NCI-H1105 treated with DMSO at 0.1 percent for 48 hours (cell line): ENCODE data around the gene FBXO2.
A peak's percentile ranks its signal among the peaks of the same experiment; 100 is the strongest.
"Not testable (repeated sequence)": the region's sequence is repeated elsewhere in the genome, so short reads cannot be mapped to it uniquely, and the experiment has no call there.

ENCODE experiments used
- DNase-seq: peaks from one replicate; lab custom pipeline; 2025; lab: John Stamatoyannopoulos, UW

Gene FBXO2

DNA sequence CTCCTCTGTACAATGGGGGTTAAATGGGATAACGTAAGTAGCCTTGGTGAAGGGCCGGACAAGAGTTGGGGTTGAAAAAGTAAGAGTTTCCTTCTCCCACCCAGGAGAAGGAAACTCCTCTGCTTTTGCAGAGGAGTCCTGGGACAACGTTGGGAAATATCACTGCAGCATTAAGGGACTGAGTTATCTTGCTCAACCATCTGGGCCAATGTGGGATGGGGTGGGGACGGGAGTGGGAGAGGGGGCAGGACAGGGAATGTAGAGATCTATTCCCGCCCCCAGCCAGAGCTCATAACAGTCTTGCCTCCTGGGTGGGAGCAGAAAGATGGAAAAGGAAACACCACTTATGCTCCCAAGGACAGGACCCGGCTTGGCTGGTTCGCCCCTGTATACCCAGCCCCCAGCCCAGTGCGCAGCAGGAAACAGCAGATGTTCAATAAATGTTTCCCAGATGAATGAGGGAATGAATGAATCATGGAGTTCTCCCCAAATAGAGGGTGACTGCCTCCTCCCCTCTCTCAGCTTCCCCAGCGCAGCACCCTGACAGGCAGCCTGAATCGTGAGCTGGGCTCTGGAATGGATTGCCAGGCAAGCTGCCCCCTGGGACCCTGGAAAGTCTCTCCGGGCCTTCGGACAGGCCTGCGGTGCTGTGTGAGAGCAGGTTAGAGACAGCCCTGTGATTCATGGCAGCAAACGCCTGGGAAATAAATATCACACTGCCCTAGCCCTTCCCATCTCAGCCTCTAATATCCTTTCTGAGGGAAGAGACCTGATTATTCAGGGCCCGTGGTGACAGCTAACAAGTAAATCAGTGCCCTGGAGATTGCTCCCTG is 24.8 kb downstream of the FBXO2 start:
- no peak for DNase-seq

DNA sequence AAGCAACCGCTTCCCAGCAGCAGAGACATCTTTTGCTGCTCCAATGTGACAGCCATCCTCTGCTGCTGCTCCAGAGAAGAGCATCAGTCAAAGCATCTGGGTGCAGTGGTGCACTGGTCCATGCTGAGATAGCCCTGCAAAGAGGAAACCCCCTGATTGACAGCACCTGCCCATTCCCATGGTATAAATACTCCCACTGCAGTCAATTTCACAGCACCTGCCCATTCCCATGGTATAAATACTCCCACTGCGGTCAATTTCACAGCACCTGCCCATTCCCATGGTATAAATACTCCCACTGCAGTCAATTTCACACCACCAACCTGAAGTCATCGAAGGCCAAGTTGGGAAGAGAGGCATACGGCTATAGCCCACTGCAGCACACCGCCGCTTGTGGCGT is 25.5 kb downstream of the FBXO2 start:
- no peak for DNase-seq

DNA sequence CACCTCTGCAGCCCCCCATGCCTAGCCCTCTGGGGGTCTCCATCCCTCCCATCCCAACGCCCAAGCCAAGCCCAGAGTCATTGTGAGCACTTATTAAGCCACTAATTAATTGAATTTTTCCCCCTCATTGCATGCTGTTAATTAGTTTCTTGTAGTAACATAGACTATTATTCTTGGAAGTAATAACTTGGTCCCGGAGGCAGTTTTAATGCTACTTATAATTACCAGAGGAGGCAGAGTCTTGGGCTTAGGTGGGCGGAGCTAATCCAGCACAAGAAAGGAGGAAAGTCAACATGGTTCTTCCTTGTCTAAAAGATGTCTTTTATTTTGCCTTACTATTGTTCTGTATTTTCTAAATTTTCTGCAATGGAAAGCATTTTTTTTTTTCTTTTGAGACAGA is 27.7 kb downstream of the FBXO2 start:
- DNase-seq = no peak

DNA sequence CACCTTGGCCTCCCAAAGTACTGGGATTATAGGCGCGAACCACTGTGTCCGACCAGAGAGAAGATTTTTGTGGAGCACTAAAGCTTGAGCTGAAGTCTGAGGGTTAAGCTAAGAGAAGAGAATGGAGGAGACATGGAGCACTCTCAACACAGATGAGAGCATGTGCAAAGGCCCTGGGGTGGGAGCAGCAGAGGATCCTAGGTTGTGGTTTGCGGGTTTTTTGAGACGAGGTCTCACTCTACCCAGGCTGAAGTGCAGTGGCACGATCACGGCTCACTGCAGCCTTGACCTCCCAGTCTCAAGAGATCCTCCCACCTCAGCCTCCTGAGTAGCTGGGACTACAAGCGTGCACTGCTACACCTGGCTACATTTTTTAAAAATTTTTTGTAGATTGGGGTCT is 30.5 kb downstream of the FBXO2 start:
- DNase-seq = no peak

DNA sequence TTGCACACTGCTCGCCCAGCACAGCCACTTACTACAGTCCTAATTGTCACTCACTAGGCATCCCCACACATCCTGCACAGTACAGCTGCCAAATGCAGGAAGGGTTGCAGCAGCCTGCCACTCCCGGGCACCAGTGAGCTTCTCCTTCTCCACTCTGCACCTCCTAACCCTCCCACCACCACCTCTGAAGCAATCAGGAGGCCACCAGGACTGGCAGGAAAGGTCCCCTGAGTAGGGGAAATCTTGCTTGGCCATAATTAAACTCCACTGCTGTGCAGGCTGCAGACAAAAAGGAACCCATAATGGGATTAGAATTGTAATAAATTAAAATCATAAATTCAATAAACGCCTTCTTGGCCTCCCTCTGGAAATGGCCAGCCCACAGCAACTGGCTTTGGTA is 31.8 kb downstream of the FBXO2 start:
- DNase-seq = no peak

DNA sequence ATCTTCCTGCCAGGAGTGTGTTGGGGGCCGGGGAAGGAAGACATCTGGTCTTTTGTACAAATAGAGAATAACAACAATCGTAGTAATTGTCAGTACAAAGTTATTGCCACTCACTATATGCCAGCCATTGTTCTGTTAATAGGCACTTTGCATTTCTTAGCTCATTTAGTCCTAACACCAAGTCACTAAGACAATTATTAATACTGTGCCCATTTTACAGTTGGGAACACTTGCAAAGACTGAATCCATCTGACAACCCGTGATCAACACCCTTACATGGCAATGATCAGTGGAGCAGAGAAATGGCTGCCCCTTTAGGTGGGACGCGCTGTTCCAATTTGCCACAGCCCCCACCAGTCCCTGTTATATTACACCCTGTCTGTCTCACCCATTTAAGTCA is 33.3 kb downstream of the FBXO2 start:
- no peak for DNase-seq

DNA sequence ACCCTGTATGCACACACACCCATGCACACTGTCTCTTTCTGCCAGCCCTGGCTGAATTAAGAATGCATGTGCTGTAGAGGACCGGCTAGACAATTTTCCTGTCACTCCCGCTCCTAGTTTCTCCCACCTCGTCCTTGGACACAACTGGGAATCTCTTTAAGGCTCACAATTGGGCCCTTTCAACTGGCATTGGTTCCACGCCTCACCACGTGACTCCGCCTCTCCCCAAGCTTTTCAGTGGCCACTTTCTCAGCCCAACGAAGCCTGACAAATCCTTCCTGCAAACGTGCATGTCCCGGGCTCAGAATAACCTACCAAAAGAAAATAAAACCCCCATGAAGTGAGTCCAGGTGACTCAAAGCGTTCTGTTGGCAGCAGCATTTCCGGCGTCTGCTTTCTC is 33.8 kb downstream of the FBXO2 start:
- DNase-seq = no peak

DNA sequence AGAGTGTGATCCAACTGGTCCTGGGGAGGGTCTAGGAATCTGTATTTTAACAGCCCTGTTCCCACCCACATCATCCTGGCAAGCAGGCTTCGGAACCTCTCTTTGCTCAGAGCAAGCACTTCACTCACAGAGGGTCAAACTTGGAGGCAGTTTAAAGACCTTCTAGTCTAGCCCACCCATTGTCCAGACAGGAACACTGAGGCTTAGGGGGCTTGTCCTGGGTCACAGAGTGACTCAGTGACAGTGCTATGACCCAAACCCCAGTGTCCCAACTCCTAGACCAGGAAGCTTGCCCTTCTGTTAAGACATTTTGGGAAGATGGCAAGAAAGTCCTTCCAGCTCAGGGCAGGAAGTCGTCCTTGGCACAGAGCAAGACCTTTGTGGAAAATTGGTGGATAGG is 36.5 kb downstream of the FBXO2 start:
- no peak for DNase-seq

DNA sequence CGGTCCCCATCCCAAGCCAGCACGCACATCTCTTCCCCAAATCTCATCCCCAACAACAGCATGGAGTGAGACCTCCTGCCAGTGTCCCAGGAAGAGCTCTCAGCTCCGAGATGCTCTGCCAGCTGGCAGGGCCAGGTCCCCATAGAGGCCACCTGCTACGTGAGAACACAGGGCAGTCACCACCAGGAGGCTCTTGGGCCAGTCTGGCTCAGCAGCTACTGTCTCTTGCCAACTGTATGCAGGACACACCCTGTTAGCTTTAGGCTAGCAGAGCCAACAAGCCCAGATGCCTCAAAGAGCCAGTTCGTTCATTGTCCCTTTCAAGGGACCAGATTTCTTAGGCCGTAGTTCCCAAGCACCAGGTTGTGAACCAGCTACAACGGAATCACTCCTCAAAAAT is 36.9 kb downstream of the FBXO2 start:
- no peak for DNase-seq

DNA sequence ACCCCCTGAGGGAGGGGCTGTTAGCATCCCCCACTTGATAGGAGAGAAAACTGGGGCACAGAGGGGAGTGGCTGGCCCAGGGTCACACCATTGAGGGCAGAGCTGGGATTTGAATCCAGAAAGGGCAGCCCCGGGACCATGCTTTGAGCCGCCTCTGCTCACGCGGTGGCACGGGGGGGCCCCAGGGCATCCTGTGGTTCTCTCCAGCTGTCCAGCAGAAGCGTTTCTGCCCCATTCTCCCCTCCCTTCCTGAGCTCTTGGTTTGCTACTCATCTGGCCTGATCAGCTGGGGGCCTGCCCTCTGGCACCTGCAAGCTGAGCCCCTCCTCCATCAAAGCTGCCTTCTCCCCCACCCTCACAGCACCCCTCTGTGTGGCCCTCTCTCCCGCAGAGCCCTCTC is 37.5 kb downstream of the FBXO2 start:
- DNase-seq = no peak

DNA sequence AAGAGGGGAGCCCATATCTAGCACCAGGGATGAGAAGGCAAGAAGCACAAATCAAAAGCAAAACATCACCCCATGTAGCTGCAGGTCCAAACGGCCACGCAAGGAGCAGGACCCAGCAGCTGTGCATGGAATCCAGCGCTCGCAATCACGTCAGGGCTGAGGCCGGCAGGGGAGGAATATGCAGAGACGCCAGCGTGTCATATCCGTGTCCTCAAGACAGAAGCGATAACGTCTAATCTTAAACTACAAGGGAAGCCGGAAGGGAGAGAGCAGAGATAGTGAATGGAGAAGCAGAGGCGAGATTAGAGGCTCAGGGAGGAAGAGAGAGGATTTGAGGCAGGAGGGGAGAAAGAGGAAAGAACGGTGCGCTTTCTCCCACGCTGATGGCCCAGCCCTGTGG is 39.1 kb downstream of the FBXO2 start:
- no peak for DNase-seq

DNA sequence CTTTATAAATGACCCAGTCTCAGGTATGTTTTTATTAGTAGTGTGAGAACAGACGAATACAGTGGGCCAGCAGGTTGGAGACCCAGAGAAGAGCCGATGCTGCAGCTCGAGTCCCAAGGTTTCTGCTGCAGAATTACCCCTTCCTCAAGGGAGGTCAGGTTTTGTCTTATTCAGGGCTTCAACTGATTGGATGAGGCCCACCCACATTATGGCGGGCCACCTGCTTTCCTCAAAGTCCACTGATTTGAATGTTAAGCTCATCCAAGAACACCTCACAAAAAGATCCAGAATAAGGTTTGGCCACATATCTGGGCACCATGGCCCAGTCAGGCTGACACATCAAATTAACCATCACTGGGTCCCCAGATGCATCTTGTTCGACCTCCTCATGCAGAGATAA is 40.9 kb downstream of the FBXO2 start:
- no peak for DNase-seq

DNA sequence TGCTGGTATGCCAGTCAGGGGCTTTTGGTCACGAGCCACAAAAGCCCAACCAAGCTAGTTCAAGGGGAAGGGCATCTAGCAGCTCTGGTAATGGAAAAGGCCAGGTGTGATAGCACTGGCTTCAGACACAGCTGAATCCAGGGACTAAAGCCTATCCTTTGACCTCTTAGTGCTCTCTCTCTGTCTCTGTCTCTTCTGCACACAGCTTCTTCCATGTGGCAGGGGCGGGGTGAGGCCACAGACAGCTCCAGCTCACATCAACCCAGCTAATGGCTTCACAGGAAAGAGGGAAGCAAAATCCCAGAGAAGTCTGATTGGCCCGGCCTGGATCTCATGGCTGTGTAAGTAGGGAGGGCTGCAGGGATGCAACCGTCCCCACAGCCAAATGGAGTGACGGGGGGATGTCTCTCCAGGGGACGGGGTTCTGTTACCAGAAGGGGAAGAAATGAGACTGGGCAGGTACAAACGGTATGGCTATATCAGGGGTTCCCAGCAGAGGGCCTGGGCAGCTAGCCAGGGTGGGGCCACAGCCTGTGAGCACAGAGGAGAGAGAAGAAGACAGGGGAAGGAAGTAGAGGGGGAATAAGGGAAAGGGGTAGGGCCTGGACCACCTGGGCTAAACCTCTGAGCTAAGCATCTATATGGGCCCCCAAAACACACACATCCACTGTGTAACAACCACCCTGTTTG is 42.4 kb downstream of the FBXO2 start:
- no peak for DNase-seq

DNA sequence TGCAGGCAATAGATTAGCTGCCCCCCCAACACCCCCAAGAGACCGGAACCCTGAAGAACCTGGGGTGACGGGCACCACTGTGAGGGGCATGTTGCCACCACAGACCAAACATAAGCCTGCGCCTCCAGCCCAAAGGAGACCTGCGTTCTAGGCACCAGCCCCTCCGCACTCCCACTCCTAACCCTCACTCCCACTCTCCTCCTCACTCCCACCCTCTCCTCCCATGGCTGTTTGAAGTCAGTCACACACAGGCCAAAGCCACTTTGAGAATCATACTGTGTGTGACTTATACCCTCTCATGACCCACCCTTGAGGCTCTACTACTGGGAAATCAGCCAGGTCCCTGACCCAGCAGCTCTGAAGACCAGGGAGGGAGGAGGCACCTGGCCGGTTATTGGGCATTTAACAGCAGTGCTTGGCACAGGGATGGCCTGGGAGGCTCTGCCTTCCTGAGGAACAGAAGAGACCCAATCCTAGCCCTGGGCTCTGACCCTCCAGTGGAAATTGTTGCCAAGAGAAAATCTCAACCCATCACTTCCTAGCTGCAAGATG is 43.5 kb downstream of the FBXO2 start:
- DNase-seq = peak; percentile 27

DNA sequence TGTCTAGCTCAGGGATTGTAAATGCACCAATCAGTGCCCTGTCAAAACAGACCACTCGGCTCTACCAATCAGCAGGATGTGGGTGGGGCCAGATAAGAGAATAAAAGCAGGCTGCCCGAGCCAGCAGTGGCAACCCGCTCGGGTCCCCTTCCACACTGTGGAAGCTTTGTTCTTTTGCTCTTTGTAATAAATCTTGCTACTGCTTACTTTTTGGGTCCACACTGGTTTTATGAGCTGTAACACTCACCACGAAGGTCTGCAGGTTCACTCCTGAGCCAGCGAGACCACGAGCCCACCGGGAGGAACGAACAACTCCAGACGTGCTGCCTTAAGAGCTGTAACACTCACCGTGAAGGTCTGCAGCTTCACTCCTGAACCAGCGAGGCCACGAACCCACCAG is 44.9 kb downstream of the FBXO2 start:
- not testable (repeated sequence) for DNase-seq

DNA sequence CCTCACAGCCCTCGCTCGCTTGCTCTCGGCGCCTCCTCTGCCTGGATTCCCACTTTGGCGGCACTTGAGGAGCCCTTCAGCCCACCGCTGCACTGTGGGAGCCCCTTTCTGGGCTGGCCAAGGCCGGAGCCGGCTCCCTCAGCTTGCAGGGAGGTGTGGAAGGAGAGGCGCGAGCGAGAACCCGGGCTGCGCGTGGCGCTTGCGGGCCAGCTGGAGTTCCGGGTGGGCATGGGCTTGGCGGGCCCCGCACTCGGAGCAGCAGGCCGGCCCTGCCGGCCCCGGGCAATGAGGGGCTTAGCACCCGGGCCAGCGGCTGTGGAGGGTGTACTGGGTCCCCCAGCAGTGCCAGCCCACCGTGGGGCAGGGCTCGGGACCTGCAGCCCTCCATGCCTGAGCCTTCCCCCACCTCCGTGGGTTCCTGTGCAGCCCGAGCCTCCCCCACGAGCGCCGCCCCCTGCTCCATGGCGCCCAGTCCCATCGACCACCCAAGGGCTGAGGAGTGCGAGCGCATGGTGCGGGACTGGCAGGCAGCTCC is 45.6 kb downstream of the FBXO2 start:
- not testable (repeated sequence) for DNase-seq

DNA sequence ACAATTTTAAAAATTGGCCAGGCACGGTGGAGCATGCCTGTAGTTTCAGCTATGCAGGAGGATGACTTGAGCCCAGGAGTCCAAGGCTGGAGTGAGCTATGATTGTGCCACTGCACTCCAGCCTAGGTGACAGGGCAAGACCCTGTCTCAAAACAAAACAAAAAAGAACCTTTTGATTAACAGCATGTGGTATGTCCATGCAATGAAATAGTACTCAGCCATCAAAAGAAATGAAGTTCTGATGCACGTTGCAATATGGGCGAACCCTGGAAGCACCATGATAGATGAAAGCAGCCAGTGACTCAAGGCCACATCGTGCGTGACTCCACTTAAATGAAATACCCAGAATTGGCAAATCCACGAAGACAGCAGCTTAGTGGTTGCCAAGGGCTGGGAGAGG is 47.5 kb downstream of the FBXO2 start:
- DNase-seq = no peak

DNA sequence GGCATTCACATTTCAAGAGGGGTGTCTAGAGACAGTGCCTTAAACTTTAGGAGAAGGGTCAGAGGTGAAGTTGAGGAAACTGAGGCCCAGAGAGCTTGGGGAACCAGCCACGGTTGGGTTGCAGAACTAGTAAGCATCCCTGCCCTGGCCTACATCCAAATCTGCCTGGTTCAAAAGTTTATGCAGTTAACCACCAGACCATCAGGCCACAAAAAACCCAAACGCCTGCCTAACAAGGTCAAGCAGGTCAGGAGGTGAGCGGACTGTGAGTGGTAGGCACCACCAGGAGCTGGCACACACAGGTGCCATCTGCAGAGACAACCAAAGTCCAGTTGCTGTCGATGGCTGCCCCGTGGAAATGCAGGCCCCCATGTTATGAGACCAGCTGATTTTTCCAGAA is 51.2 kb downstream of the FBXO2 start:
- no peak for DNase-seq

DNA sequence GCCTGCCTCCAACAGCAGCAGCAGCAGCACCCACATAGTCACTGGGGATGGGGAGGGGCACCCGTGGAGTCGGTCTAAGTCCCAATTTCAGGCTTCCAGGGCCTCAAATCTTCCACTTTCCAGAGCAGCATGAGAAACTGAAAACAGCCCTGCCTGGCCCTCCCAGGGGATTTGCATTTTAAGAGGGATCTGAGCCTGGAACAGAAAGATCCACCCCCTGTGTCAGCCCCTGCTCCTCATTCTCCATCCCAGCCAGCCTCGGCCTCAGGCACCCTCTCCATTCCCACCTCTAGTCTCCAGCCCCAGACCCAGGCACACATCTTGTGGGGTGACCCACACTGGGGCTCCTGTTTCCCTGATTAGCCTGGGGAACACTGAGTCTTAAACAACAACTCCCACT is 51.8 kb downstream of the FBXO2 start:
- no peak for DNase-seq

DNA sequence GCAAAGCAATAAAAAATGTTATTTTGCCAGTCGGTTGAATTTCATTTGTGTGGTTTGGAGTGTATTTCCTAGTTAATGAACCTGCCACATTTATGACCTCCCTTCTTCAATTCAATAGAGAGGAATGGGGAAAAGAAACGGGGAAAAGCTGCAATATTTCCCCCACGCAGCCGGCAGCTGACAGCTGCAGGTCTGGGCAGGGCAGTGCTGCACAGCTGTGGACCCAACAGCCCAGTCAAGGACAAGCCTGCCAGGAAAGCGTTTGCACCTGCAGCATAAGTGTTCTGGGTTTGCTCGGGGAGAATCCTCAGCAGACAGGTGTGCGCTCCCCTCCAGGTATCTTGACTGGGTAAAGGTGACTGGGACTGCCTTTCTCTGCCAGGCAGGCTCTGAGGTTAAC is 53.4 kb downstream of the FBXO2 start:
- peak; percentile 43 for DNase-seq

DNA sequence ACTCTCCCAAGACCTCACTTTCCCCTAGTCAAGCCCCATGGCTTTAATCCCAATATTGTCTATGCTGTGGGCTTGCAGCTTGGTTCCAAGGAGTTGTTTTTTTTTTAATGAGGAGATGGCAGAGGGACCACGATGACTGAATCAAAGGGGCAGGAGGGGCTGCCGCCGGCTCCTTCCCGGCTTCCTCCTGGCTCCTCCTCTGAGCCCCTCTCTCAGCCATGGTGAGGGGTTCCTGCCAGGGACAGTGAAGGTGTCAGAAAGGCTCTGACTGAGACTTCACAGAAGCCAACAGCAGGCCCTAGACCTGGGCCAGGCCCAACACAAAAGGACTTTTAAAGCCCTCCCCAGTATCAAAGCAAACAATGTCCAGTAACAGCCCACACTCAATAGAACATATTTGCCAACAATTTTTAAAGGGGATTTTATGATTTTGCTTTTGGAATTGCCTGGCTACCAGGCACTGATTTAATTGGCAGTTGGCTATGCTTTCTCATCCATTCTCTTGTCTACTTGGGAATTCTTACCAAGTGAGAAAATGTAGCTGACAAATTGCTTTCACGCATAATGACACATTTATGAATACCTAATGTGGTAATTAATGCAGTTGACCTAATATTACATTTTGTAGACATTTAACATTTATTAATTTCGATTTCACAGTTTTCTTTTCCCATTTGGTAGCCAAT is 54.2 kb downstream of the FBXO2 start:
- no peak for DNase-seq

DNA sequence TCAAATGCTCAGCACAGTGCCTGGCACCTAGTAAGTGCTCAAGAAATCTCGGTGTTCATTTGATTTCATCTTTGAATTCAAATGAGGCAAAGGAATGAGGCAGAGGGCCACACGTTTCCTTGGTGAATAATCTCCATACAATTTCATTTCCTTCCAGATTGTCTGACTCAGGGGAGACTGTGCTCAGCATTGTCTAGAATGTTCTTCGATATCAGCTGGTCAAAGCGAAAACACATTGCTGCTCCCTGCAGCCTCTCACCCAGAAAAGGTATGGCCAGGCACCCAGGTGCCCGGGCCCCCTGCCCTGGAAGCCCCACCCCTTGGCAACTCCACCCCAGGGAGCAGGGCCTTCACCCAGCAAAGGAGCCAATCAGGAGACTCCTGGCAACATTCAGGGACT is 55.8 kb downstream of the FBXO2 start:
- no peak for DNase-seq
